GM21717 (cell line): ENCODE data around the gene C3orf85.

ENCODE experiments used
- ATAC-seq: cut with Tn5 transposase; IDR thresholded peaks from one replicate; pipeline ENCODE4 v1.9.1; 2021; ENCODE audit warnings: mild to moderate bottlenecking, moderate library complexity; ENCODE audit not compliant: unreplicated experiment

Gene C3orf85

DNA sequence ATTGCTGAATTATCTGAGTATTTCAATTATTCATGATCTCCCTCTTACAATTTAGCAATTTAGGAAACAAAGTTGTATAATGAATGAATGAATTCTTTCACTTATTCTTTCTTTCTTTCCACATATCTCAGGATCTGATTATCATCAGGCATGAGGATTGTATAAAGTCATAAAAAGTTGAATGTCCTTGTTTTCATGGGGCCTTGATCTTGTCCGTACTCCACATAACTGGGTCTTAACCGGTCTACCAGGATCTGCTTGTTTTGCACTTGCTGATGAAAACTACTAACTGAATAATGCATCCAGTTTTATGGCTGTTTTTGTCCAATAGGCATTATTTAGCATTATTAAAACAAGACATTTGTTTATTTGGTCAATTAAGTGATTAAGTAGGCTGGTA is 12.6 kb downstream of the C3orf85 start:
- ATAC-seq = no peak

DNA sequence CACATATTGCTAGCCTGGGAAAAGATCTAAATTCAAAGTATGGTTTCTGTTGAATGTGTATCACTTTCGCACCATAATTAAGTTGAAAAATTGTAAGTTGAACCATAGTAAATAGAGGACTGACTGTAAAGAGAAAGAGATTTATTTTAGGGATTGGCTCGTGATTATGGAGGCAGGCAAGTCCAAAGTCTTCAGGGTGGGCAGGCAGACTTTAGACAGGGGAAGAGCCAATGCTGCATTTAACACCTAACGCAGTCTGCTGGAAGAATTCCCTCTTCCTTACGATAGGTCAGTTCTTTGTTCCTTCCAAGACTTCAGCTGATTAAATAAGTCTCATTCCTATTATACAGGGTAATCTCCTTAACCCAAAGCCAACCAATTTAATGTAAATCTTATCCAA is 15.8 kb downstream of the C3orf85 start:
- no peak for ATAC-seq

DNA sequence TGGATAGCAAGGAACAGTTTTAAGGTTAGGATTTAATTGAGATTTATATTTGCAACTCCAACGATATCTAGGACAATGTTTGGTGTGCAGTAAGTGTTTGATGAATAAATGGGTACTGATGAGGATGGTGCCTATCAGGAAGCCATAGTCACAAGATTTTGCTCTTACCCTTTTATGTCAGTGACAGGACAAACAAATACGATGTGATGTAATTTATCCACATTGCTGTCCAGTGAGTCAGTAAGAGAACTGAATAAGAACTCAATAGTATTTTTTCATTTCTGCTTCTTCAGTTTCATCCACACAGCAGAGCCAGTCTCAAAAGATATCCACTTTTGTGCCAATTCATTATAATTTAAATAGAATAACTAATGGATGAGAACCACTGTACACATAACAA is 18.5 kb downstream of the C3orf85 start:
- ATAC-seq = no peak

DNA sequence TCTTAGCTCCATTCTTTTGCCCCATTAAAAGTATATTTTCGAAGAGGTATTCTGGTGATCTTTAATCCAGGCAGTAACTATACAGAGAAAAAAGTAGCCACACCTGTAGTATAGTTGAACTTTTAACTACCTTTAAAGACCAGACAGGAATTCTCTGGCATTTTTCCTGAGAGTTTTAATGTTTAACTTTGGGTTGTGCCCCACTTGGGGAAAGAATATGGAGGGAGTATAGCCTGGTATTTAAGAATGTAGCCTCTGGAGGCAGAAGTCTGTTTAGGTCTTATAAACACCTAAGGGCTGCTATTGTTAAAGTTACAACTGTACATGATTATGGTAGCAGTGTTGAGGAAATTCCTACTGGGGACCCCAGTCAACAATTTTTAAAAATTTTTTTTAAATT is 19.3 kb downstream of the C3orf85 start:
- ATAC-seq = no peak

DNA sequence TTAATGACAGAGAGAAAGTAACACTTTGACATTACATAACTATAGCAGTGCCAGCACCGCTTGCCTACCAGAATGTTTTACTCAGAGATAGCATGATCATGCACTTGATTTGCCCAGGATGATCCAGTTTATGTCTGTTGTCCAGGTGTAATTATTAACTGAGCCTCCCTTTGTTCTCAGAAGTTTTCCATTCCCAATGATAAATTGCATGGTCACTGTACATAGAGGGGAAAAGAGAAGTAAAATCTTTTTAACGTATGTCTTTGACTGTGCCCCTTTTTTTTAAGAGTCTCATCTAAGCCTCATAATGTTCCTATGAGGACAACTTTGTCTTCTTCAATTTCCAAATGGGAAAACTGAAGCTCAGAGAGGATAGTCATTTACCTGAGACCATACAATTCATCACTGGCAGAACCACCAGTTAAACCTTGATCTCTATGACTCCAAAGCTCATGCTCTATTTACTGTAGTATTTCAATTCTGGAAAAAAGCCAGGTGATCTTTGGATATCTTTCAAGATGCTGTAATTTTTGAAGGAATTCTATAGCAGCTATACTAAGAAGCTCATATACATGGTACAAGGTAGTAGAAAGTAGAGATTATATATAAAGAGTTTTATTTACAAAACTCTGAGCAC is 25.1 kb downstream of the C3orf85 start:
- ATAC-seq = no peak

DNA sequence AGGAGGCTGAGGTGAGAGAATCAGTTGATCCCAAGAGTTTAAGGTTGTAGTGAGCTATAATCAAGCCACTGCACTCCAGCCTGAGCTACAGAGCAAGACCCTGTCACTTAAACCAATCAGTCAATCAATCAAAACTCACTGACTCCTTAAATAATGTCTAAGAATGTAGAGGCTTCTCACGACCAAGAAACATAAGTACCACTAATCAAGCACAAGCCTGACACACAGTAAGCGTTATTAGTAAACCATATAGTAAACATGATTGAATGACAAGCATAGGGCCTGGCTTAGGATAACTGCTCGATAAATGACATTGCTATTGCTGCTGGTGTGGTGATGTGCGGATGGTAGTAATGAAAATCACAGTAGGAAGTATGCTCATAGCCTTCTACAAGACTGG is 29.4 kb downstream of the C3orf85 start:
- no peak for ATAC-seq

DNA sequence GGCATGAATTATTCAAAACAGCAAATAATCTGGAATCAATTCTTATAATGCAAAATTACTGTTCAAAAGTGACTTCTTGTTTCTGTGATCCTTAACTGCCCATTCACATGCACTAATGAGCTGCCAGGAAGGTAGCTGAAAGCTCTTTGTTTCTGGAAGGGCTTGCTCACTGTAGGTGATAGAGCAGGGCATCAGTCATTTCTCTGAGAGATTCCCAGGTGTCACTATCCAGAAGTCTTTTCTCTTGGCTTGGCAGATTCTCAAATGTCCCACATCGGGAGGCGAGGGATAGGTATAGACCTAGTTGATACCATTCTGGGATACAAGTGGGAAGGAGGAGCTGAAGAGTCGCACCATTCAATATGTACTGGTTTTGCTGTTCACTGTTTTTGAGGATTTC is 35.0 kb downstream of the C3orf85 start:
- ATAC-seq = no peak

DNA sequence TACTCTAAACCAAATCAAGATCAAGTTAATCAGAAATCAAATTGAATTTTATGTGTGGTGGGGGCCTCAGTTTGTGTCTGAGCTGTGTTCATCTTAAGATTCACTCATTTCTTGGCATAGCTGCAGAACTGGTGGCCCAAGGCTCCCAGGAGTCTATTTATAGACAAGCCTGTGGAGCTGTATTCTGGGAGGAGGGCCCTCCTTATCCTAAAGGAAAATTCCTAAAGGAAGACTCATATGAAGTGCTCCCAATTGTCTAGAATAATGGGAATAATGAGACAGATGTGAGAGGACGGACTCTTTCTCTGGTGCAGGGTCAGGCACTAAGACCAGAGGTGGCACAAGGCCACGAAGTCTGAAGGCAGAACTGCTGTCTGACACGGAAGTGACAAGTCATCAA is 38.9 kb downstream of the C3orf85 start:
- ATAC-seq = no peak

DNA sequence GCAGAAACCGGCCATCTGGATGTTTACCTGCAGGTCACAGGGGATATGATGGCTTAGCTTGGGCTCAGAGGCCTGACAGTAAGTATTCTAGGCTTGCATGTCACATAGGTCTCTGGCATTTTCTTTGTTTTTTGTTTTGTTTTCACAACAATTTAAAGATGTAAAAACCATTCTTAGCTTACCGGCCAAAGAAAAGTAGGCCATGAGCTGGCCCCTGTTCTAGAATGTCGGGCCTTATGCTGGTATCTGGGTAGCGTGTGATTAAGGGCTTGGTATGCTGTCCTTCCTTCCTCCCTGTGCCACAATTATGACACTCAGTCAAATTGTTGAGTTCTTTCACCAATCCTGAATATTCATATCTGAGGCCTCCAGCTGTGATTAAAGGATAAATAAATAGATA is 40.2 kb downstream of the C3orf85 start:
- no peak for ATAC-seq

DNA sequence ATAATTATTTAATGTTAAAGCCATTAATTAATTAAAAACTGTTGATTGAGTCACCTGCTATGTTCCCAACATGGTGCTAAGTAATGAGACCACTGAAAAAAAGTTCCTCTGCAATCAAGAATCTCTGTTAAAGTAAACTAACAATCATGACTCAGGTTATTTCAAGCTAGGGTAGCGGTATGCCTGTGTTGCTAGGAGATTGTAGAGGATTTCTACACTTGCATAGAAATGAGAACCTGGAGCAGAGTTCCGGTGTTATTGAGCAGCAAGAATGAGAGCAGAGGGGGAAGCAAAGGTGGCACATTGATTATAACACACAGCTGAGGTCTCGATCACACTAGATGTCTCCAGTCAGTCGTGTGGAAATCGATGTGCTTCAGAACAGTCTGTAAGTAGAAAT is 41.4 kb downstream of the C3orf85 start:
- no peak for ATAC-seq

DNA sequence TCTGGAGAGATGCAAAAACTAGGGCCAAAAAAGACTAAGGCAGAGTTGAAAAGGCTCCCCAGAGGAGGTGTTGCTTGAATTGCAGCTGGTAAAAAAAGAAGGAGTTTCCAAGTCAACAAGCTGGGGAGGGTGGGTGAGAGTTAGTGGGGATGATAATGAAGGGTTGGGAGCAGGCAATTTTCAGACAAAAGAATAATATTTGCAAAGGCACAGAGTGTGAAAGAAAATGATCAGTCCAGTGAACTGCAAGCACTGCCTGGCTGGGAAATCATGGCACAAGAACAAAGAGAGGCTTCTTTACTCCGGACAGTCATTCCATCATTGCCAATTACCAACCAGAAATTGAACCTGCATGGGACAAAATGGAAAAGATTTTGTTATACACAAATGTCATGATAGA is 42.2 kb downstream of the C3orf85 start:
- ATAC-seq = no peak

DNA sequence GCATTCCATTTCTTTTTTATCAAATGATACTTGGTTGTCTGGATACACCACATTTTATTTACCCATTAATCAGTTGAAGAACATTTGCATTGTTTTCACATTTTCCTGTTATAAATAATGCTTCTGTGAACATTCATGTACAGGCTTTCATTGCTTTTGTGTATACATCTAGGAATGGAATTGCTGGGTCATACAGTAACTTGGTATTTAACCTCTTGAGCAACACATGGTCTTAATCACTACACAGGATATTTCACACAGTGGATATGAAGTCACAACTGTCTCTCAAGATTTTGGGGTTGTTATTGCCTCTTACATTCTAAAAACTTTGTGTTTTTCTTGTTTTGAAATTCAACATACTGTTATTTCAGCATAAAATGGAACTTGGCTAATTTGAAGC is 48.2 kb downstream of the C3orf85 start:
- no peak for ATAC-seq

DNA sequence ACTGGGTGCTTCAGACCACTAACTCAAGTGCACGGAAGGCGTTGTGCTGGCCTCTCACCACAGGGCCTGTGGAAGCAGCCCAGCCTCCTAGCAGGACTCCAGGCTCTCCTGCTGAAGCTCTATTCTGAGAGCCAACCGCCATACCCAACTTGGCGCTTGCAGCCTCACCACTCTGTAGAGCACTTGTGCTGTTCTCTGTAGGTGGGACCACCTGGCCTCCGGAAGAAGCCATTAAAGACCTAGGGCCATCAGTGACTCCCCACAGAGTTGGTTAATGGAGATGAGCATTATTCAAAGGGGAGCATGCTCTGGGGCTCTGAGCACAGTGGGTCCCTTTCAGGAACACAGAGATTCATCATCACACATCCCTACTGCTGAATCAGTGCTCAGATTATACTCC is 50.9 kb downstream of the C3orf85 start:
- ATAC-seq = no peak

DNA sequence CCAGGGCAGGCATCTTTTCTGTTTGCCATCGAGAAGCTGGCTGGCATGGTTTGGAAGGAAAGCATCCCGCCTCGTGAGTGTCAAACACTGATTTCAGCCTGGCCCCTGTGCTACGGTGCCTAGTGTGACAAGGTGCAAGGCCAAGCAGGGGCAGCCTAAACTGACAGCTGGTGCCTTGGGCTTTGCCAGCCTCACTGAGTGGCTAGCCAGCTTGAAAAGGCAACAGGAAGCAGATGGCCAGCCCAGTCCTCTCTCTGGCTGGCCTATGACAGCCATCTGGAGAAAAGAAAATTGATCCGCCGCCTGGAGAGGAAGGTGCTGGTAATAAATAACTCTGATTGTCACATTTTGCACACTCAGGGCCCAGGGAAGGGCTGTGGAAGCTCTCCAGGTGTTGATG is 52.2 kb downstream of the C3orf85 start:
- ATAC-seq = no peak

DNA sequence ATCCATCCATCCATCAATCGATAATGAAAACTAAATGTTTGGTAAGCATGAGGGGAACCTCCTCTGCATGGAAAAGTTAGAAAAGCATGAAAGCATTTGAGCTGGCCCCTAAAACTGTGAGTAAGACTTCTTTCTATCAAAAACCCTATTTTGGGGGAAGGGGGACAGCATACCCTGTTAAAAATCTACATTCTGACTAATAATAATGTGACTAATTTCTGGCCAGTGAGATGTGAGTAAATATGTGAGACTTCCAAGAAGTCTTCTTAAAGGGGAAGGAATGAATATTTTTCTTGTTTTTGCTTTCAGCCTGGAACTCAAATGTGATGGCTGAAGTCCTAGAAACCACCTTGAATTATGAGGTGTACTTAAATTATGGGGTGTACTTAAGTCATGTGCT is 54.9 kb downstream of the C3orf85 start:
- no peak for ATAC-seq

DNA sequence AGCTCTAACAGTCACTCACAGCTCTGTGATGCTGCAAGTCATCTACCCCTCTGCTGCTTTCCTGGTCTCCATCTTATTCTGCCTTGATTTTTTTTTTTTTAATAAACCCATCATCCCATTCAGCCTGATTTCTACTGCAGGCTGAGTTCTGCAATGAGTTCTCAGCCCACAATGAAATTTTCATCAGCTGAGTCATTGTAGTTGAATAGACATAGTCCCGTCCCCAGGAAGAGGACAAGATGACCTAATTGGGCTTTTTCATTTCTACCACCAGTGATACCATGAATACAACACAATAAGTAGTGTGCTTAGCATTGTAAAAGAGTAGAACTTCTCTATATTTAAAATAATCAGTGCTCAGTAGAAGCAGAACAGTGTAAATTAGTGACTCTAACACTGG is 59.3 kb downstream of the C3orf85 start:
- ATAC-seq = no peak
